Activated T-cell treated with anti-CD3 and anti-CD28 coated beads, Interleukin-2, amount 50 U/mL, for 24 hours (primary cell): ENCODE results near the gene HSD11B1L.
"Not testable (repeated sequence)": the region's sequence is repeated elsewhere in the genome, so short reads cannot be mapped to it uniquely, and the experiment has no call there.

Experiments used
- DNase-seq: peaks from one replicate; pipeline ENCODE4 v3.0.0-alpha.2; 2020
- H3K27ac Mint-ChIP-seq: 2 replicates; pipeline ENCODE4 v1.8.0; 2020; ENCODE audit warnings: mild to moderate bottlenecking, mixed read lengths
- H3K27me3 Mint-ChIP-seq: 2 replicates; pipeline ENCODE4 v1.8.0; 2020; ENCODE audit warnings: mixed read lengths
- H3K36me3 Mint-ChIP-seq: 2 replicates; pipeline ENCODE4 v1.8.0; 2020; ENCODE audit warnings: low read depth, mixed read lengths
- H3K4me1 Mint-ChIP-seq: 2 replicates; pipeline ENCODE4 v1.8.0; 2020; ENCODE audit warnings: low read depth, mixed read lengths
- H3K4me3 Mint-ChIP-seq: 2 replicates; pipeline ENCODE4 v1.8.0; 2020; ENCODE audit warnings: mild to moderate bottlenecking, moderate library complexity, mixed read lengths
- H3K9me3 Mint-ChIP-seq: 2 replicates; pipeline ENCODE4 v1.8.0; 2020; ENCODE audit warnings: mixed read lengths

Gene HSD11B1L

DNA sequence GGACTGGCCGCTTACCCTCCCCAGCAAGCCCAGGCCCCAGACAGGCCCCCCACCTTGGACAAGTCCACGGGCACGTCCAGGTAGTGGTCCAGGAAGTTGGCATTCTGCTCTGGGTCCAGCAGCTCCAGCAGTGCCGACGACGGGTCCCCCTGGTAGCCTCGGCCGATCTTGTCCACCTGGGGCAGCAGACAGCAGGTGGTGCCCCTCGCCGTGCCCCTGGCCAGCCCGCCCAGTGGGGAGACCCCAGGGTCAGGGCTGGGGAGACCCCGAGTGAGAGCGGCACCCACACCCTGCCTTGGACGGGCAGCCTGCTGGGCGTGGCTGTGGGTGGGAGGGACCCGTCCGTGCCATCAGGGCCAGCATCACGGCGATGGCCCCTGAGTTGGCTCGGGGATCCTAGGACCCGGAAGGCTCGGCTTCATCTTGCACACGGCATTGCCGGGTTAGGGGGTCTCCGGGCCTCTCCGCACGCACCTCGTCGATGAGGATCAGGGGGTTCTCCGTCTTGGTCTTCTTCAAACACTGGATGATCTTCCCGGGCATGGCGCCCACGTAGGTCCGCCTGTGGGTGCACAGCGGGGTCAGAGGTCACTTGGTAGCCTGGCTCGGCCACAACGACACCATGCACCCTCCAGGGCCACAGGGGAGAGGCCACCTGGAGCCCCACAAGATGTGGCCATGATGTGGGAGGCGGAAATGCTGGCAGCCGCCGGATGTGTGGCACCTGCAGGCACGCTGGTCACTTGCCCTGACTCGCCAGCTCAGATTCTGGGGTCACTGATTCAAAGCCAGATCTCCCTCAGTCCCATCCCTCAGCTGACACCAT lies 15.6 kb downstream of the HSD11B1L start:
- no peaks in the 10 kb centered on the region for H3K27me3 Mint-ChIP-seq
- H3K4me1 Mint-ChIP-seq, result peaks cover 16% of the 10 kb centered on the region
- no peak for DNase-seq
- peaks cover 88% of the 10 kb centered on the region for H3K36me3 Mint-ChIP-seq
- peak overlapping the region; percentile 42 for H3K4me3 Mint-ChIP-seq
- peak overlapping the region; percentile 83 for H3K27ac Mint-ChIP-seq
- no peaks in the 10 kb centered on the region for H3K9me3 Mint-ChIP-seq

DNA sequence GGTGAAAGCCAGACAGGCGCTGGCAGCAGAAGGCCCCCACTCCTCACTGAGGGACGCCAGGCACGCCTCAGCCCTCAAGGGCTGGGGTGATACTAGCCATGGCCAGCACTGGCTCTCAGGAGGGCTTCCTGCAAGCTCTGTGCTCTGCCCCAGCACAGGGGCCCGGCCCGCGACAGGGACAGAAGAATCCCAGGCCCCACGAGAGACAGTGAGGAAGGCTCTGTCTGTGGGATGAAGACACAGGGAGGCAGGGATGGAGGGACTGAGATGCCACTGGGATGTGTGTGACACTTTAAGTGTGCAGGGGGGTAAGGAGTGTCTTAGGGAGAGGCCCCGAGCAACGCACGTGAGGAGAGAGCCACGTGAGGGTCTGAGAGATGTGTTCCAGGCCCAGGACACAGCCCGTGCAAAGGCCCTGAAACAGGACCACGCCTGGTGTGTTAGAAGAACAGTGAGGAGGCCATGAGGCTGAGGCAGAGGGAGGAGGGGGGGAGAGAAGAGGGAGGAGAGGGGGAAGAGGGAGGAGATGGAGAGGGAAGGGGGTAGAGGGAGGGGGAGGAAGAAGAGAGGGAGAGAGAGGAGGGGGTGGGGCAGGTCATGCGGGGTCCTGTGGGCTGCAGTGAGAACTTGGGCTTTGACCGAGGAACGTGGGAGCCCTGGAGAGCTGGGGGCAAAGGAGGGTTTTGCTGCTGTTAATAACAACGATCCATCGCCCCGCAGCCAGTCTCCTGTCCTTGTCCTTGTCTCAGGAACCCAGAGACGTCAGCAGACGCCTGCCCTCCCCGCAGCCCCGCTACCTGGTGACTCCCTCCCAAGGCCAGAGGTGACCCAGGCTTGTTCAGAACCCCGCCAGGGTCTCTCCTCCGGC lies 16.4 kb downstream of the HSD11B1L start:
- H3K9me3 Mint-ChIP-seq, result no peaks in the 10 kb centered on the region
- H3K27ac Mint-ChIP-seq, result peak overlapping the region; percentile 83
- peaks cover 84% of the 10 kb centered on the region for H3K36me3 Mint-ChIP-seq
- peaks cover 10% of the 10 kb centered on the region for H3K4me1 Mint-ChIP-seq
- H3K27me3 Mint-ChIP-seq, result no peaks in the 10 kb centered on the region
- peak; percentile 37 for DNase-seq
- no peak overlapping the region for H3K4me3 Mint-ChIP-seq

DNA sequence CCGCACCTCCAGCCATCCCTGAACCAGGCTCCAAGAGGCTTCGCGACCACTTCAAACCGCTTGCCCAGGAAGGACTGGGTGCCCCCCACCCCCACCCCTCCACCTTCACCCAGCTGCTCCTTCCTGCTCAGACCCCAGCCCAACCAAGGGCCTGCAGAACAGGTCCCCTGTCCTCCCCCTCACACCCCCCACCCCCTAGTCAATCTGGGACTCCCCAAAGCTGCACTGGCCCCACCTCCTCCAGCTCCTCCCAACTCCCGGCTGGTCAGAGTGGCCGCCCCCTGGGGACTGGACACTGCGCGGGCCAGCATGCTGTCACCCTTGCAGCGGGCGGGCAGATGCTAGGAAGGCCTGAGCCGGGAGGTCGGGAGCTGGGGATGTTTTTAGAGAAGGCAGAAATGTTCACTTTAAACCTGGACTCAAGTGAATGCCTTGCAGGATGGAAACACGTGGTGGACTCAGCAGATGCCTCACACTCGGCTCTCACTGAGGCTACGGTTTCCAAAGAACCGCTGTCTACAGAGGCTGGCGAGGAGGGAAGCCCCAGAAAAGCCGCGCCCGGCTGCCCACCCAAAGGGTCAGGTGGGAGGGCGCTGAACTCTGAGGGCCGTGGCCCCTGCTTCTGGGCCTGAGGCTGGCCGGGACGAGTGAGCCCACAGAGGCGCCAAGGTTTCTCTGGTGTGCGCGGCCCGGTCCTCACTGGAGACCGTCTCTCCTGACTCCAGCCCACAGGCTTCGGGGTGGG lies 17.2 kb downstream of the HSD11B1L start:
- Mint-ChIP-seq H3K27ac (peak overlapping the region; percentile 76), H3K27me3 (no peaks in the 10 kb centered on the region), H3K4me3 (no peak overlapping the region), H3K36me3 (peaks cover 81% of the 10 kb centered on the region), H3K4me1 (peaks cover 4% of the 10 kb centered on the region), H3K9me3 (no peaks in the 10 kb centered on the region)
- peak; percentile 40 for DNase-seq

DNA sequence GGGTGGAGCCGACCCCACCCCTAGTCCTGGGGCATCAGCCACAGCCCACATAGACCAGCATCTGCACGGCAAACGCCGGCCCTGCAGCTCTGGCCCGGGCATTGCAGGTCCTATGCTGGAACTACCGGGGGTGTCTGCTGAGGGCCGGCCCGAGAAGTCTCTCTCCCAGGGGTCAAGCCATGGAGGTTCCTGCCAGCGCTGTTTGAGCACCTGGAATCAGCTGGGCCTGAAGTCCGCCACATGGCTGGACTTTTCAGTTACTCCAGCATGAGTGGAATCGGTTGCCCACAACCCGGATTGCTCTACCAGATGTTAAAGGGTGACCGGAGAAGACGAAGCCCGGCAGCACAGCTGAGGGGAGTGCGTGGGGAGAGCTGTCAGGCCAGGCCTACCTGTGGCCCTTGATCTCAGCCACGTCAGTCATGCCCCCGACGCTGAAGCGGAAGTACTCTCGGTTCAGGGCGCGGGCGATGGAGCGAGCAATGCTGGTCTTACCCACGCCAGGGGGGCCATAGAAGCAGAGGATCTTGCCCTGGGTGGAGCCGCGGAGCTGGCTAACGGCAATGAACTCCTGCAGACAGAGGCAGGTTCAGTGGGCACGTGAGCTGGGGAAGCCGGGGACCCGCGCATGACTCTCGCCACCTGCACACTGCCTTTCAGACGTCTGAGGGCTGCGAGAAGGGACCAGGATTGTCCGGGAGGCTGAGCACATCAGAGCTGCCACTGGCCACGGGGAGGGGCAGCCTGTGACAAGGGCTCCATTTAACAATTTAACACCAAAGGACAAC lies 18.0 kb downstream of the HSD11B1L start:
- H3K4me3 Mint-ChIP-seq, result no peak overlapping the region
- peaks cover 4% of the 10 kb centered on the region for H3K4me1 Mint-ChIP-seq
- H3K27ac Mint-ChIP-seq, result peak overlapping the region; percentile 74
- no peaks in the 10 kb centered on the region for H3K9me3 Mint-ChIP-seq
- DNase-seq, result peak; percentile 32
- peaks cover 81% of the 10 kb centered on the region for H3K36me3 Mint-ChIP-seq
- H3K27me3 Mint-ChIP-seq, result no peaks in the 10 kb centered on the region

DNA sequence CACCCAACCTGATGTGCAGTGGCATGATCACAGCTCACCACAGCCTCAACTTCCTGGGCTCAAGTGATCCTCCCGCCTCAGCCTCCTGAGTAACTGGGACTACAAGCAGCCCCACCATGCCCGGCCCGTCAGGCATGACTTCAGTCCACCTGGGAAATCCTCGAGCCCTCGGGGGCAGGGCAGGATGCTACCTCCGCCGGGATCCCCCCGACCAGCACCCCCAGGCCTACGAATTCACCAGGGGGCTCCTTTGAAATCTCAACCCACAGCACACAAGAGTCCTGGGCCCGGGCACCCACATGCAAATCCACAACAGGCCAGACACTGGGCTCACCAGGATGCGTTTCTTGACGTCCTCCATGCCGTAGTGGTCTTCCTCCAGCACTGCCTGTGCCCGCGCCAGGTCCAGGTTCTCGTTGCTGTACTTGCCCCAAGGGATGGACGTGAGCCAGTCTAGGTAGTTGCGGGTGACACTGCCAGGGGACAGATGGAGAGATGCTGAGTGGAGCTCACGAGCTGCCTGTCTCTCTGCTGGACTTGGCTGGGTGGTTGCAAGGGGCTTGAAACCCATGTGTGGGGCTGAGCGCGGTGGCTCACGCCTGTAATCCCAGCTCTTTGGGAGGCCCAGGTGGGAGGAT lies 19.7 kb downstream of the HSD11B1L start:
- no peaks in the 10 kb centered on the region for H3K9me3 Mint-ChIP-seq
- peak overlapping the region; percentile 20 for H3K27ac Mint-ChIP-seq
- H3K4me1 Mint-ChIP-seq, result no peaks in the 10 kb centered on the region
- H3K36me3 Mint-ChIP-seq, result peaks cover 82% of the 10 kb centered on the region
- H3K27me3 Mint-ChIP-seq, result no peaks in the 10 kb centered on the region
- H3K4me3 Mint-ChIP-seq, result no peak overlapping the region
- DNase-seq, result peak; percentile 30

DNA sequence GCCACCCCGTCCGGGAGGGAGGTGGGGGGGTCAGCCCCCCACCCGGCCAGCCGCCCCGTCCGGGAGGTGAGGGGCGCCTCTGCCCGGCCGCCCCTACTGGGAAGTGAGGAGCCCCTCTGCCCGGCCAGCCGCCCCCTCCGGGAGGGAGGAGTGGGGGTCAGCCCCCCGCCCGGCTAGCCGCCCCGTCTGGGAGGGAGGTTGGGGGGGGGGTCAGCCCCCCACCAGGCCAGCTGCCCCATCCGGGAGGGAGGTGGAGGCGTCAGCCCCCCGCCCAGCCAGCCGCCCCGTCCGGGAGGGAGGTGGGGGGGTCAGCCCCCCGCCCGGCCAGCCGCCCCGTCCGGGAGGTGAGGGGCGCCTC lies 21.2 kb downstream of the HSD11B1L start:
- H3K27ac Mint-ChIP-seq, H3K4me3 Mint-ChIP-seq, H3K27me3 Mint-ChIP-seq, H3K4me1 Mint-ChIP-seq, H3K9me3 Mint-ChIP-seq, DNase-seq: not testable (repeated sequence)
- peaks cover 86% of the 10 kb centered on the region for H3K36me3 Mint-ChIP-seq

DNA sequence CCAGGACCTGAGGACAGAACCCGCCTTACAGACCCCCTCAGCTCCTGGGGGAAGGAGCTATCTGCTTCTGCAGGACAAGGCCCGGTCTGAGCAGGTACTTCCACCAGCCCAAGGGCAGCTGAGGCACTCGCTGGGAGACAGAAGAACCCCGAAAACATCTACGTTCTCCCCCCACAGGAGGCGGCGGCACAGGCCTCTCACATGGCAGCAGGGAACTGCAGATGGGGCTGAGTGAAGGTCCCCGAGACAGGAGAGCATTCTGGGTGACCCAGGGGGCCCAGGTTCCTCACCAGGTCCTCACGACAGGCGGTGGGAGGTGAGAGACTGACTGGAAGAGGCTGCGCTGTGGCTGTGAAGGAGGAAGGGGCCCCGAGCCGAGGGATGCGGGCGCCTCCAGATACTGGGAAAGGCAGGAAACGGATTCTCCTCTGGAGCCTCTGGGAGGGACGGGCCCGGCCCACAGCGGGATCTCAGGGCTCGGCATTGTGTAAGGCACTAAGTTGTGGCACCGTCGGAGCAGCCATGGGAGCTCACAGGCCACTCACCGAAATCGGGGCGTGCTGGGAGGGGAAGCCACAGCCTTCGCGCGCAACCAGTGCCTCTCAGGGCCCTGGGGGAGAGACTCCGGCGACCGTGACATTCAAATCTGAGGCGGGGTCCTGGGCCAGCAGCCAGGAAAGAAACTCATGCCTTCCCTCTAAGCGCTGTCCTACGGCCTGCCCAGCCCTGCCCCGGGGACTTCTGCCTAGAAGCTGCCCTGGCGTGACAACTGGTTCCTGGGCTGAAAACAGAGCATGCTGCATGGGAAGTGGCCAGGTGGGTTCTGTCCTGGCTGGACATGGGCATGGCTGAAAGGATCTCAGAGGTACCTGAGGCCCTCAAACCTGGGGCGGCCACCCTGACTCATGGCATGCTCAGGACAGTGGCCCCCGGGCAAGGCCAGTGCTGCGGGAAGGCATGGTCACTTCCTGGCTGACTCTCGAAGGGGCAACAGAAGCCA lies 23.3 kb downstream of the HSD11B1L start:
- H3K27me3 Mint-ChIP-seq, result no peaks in the 10 kb centered on the region
- H3K36me3 Mint-ChIP-seq, result peaks cover 86% of the 10 kb centered on the region
- no peaks in the 10 kb centered on the region for H3K9me3 Mint-ChIP-seq
- DNase-seq, result peak; percentile 31
- peak overlapping the region; percentile 33 for H3K27ac Mint-ChIP-seq
- H3K4me3 Mint-ChIP-seq, result no peak overlapping the region
- H3K4me1 Mint-ChIP-seq, result no peaks in the 10 kb centered on the region

DNA sequence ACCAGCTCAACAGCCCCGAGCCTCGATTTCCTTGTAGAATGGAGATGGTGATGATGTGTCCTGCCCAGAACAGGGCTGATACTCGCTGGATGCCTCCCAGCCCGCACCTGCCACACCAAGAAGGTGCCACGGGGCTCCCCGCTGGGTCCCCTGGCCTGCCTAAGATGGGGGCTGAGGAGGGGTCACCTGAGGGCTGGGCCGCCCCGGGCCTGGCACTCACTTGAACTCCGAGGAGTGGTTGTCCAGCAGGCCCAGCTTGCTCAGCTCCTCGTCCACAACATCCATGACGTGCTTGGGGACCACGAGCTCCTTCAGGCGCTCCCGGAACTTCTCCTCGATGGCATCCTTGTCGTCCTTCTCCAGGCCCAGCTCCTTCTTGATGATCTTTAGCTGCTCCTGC lies 24.7 kb downstream of the HSD11B1L start:
- H3K4me1 Mint-ChIP-seq, result no peaks in the 10 kb centered on the region
- no peak overlapping the region for H3K27ac Mint-ChIP-seq
- H3K27me3 Mint-ChIP-seq, result no peaks in the 10 kb centered on the region
- H3K36me3 Mint-ChIP-seq, result peaks cover 88% of the 10 kb centered on the region
- peak; percentile 31 for DNase-seq
- no peaks in the 10 kb centered on the region for H3K9me3 Mint-ChIP-seq
- H3K4me3 Mint-ChIP-seq, result no peak overlapping the region

DNA sequence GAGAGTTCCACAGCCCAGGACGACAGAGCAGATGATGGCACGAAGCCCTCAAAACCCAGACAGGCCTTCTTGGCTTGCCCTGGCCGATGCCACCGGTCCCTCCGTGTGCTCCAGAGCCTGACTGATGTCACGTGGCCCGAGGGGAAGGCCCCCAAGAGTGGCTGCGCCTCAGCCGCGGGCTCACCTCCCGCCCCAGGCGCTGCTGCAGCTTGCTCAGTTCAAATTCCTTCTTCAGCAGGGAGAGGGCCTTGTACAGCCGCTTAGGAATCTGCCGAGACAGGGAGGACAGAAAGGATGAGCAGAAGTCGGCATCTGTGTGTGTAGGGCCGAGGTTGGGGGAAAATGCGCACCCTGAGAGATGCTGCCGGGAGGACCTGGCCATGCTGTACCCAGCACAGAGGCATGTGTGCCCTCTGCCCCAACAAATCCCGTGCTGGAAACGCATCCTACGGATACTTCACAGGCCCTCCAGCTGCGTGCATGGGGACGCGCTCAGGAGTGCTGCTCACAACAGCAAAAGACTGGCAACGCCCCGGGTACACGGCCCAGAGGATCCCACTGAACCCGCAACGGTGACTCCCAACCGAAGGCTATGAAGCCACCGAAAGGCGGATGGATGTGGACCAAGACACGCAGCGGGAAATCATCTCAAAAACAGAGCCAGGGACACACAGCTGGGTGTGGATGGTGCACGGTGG lies 26.2 kb downstream of the HSD11B1L start:
- Mint-ChIP-seq H3K36me3 (peaks cover 90% of the 10 kb centered on the region), H3K4me3 (no peak overlapping the region), H3K27ac (peak overlapping the region; percentile 29)

DNA sequence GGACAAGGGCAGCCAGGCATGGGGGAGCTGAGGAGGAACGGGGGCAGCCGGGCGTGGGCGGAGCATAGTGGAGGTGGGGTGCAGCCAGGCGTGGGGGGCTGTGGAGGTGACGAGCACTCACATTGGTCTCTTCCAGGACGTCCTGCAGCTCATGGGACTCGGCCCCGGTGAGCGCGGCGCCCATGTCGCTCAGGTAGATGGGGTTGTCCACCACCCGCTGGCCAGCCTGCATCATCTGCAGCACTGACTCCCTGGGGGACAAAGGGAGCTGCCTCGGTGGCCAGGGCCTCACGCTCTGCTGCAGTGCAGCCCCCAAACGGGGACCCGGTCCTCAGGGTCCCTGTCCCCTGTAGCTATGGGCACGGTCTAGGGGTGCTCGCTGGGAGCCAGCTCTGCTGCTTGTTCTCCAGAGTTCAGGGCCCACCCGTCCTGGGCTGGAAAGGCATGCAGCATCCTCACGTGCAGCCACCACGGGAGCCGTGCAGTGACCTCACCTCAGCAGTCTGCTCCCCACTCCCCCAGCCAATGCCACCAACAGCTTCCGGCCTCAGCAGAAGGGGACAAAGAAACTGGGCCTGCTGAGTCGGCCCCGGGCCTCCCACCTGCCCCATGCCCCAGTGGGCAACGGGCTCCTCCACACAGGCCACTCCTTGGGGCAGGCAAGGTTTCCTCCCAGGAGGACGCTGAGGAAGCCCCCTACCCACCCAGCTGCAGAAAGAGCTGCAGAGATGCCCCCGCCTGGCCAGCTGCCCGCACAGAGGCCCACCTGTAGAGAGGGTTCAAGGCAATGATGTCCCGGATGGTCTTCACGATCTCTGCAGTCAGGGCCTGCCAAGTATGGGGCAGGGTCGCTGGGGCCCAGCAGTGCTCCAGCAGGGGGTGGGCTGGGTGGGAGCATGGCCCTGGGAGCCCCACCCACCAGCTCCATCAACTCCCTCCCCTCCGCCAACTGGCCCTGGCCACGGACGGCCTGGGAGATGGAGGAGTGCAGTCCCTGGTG lies 27.0 kb downstream of the HSD11B1L start:
- DNase-seq, result no peak
- Mint-ChIP-seq H3K9me3 (no peaks in the 10 kb centered on the region), H3K36me3 (peaks cover 95% of the 10 kb centered on the region), H3K4me3 (no peak overlapping the region), H3K4me1 (no peaks in the 10 kb centered on the region), H3K27ac (peak overlapping the region; percentile 29), H3K27me3 (no peaks in the 10 kb centered on the region)

More for the DNA sequence above, 26.2 kb downstream of the HSD11B1L start:
- DNase-seq, result no peak
- Mint-ChIP-seq H3K27me3 (no peaks in the 10 kb centered on the region), H3K4me1 (no peaks in the 10 kb centered on the region), H3K9me3 (no peaks in the 10 kb centered on the region)

DNA sequence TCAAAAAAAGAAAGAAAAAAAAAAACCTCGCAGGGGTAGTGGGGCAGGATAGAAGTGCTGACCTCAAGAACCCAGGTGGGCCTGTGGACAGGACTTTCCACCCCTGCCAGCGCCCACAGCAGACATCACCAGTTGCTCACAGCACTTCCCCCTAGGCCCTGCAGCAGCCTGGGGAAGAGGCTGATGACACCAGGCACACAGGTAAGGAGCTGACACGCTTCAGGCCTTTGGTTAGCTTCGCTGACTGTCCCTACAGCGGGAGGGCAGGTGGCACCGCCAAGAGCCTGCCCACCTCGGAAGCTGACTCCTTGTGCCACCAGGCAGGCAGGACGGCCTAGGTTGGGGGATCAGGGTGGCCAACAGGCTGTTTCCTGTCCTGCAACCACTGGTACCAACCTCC lies 30.2 kb downstream of the HSD11B1L start:
- Mint-ChIP-seq H3K36me3 (peaks cover 90% of the 10 kb centered on the region), H3K4me3 (no peak overlapping the region), H3K27ac (no peak overlapping the region), H3K4me1 (peaks cover 7% of the 10 kb centered on the region), H3K27me3 (no peaks in the 10 kb centered on the region), H3K9me3 (no peaks in the 10 kb centered on the region)
- no peak for DNase-seq
